ENCODE results near the gene TTLL3. TPM values are rescaled to one million over a fixed set of nuclear protein-coding genes. Genes with fewer than 3 reads are reported as not detected.

The TTLL3 gene
- total RNA-seq, 1 donor from 2014 or later, result 7.1 TPM

DNA sequence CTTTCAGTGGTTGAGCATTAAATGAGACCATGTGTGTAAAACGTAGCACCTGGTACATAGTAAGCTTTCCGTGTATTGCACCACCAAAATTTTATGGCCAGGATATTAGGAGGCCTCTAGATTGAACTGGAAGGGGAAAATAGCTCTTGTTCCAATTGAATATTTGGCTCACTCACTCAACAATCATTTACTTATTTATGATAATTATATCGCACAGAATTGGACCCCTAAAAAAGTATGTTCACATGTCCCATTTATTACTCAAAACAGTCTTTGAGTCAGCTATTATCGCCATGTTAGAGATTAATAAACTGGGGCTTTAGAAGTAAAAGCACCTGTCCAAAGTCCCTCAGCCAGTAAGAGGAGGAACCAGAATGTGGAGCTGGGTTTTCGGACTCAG is 5.1 kb upstream of the TTLL3 start:
- no peak for ATAC-seq
- no peak for DNase-seq (ENCODE audit: low spot score)

DNA sequence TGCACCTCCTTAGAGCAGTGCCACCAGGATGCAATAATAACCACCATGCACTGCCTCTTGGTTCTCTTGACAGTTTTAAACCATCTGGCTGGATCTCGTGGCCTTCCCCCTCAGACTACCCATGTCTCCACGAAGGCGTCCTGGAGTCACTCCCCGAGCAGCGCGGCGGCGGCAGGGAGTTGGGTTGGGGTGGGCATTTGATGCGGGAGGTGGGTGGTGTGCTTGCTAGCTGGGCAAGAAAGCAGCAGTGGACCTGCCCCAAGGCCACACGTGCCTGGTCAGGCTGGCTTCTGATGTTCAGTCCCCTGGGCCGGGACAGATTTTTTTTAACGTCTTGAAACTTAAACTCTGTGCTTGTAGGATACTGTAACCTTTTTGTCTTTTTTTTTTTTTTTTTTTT is 3.9 kb upstream of the TTLL3 start:
- DNase-seq (ENCODE audit: low spot score) (no peak), ATAC-seq (no peak)

DNA sequence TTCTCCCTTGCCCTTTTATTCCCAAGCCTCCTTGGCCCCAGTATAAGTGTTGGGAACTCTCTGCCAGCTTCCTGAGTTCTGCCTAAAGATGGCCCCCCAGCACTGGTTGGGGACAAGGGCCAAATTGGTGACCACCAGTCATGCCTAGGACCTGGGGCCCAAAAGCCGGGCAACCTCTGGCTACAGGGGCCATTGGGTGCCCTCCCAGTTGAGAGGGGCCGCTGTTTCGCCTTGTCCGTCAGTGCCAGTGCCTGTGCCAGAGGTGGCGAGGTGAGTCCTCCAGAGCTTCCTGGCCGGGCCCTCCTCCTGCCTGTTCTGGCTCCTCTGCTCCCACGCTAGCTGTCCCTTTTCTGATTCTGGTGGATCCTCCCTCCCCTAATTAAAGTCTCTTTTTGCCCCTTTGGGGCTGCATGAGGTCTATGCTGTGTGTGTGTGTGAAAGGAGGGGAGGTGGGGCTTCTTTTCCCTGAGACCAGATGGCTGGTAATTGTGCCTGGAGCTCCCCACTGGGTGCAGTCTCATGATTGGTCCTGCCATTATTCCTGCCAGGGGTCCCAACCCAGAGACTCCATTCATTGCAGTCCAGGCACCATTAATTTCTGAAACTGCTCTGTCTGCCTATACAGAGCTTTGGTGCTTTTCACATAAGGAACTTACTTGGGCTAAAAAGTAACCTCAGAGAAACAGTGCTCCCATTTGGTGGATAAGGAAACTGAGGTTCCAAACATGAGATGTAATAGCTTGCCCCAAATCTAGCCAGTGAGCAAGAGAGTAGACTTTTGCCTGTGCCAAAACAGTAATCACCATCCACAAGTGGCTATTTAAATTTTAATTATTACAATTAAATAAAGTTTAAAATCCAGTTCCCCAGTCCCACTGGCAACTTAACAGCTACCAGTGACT is 3.1 kb upstream of the TTLL3 start:
- no peak for DNase-seq (ENCODE audit: low spot score)

DNA sequence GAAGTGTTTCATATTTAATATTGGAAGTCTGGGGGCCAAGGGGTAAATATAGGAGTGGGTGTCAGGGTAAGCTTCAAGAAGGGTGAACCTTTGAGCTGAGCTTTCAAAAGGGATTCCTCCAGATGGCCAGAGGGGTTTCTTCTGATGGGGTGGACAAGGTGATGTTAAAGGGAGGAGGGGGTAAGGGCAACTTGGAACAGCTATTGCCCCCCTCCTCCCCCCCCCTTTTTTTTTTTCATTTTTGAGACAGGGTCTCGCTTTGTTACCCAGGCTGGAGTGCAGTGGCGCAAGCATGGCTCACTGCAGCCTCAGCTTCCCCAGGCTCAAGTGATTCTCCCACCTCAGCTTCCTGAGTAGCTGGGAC is 2.1 kb upstream of the TTLL3 start:
- DNase-seq (ENCODE audit: low spot score) (no peak), ATAC-seq (no peak)

More for the DNA sequence above, 3.1 kb upstream of the TTLL3 start:
- ATAC-seq, result no peak

DNA sequence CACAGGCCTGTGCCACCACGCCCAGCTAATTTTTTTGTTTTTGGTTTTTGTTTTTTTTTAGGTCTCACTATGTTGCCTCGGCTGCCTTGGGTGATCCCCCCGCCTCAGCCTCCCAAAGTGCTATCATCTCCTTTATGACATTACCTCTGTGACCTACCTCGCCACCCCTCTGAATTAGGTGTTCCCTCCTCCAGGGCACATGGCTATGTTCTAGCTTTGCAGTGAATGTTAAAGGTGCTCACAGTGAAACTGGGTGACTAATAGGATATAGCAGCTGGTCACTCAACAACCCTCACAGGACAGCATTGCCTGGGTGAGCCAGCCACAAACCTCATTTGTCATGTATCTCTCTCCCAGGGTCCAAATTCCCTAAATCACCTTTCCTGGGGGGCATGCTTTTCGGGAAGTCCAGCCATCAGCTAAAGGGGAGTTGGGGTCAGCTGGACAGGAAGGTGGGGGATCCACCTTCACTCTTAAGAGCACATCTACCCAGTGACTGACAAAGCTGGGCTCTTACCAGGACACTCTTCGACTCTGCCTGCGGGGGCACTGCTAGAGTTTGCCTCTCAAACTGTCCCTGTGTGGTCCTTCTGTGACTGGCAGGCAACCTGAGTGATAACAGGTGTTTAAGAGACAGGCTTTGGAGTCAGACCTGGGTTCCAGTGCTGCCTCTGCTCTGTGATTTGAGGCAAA is 1.6 kb upstream of the TTLL3 start:
- peak; percentile 42 for ATAC-seq
- DNase-seq (ENCODE audit: low spot score), result no peak

DNA sequence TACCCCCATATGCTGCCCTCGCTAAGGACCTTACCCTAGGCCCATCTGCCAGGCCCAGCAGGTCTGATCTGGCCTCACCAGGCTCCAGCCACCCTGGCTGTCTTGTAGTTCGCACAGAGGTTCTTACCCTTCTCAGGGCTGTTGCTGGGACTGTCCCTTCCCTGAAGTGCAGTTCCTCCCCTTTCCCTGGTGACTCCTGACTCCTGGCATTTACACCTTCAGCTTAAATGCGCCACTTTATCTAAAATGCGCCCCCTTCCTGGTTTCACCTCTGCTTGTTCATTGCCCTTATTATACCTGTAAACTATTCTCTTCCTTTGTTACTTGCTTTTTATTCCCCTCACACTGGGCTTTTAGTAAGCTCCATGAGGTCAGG is 835 bp upstream of the TTLL3 start:
- no peak for DNase-seq (ENCODE audit: low spot score)
- no peak for ATAC-seq

DNA sequence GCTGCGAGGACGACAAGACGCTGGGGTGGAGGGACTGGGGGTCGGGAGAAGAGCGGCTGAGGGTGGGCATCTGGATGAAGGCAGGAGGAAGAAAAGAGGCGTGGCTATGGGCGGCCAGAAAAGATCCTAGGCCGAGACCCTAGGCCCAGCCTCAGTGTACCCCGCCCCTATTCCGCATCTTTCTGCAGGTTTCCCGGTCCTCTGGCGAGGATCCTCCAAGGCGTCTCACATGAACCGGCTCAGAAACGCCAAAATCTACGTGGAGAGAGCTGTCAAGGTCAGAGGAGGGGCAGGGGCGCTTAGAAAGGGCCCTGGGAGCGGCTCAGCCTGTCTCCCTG is 340 bp downstream of the TTLL3 start:
- no peak for DNase-seq (ENCODE audit: low spot score)

DNA sequence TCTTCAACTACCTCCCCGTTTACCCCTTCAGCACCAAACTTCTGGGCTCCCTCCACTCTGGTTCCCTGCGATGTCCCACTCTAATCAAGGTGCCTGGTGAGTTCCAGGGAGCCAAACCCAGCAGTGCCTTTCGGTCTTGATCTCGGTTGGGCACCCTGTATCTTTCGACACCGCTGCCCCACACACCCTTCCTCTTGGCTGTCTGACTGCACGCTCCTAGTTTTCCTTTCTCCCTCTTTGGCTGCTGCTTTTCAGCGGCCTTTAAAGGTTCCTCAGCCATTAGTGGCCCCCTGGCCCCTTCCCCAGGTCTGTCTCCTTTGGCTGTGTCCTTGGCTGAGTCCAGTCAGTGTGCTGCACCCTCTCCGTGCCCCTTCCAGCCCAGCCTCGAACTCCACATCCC is 784 bp downstream of the TTLL3 start:
- ATAC-seq, result no peak
- no peak for DNase-seq (ENCODE audit: low spot score)

More for the DNA sequence above, 340 bp downstream of the TTLL3 start:
- no peak for ATAC-seq

DNA sequence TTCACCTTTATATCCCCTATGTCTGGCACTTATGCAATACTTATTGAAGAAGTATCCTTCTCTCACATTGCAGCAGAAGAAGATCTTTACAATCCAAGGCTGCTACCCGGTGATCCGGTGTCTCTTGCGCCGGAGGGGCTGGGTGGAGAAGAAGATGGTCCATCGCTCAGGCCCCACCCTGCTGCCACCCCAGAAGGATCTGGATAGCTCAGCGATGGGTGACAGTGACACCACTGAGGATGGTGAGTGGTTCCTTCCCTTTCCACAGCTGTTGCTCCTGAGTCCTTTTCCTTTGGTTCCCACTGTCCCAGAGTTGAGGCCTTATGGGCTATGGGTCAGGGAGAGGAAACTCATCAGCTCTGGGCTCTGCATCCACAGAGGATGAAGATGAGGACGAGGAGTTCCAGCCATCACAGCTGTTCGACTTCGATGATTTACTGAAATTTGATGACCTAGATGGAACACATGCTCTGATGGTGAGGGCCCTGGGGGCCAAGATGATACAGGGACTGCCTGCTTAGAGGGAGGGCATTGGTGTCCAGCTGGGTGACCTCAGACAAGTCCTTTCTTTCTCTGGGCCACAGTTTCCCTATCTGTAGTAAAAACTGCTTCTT is 2.9 kb downstream of the TTLL3 start:
- DNase-seq (ENCODE audit: low spot score) (no peak), ATAC-seq (no peak)

DNA sequence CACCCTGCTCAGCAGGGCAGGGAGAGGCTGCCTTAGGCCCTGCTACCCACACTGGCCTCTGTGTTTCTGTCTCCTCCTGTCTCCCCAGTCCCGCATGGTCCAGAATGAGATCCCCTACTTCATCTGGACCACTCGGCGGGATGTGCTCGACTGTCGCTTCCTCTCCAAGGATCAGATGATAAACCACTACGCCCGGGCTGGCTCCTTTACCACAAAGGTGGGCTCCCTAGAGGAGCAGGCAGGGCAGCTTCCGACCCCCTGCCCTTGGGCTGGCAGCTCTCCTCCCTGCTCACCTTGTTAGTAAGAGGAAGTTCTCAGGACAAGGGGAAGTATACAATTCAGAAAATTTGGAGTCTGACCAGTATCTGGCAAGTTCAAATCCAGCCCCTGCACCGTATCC is 5.9 kb downstream of the TTLL3 start:
- DNase-seq (ENCODE audit: low spot score), result no peak
- no peak for ATAC-seq

DNA sequence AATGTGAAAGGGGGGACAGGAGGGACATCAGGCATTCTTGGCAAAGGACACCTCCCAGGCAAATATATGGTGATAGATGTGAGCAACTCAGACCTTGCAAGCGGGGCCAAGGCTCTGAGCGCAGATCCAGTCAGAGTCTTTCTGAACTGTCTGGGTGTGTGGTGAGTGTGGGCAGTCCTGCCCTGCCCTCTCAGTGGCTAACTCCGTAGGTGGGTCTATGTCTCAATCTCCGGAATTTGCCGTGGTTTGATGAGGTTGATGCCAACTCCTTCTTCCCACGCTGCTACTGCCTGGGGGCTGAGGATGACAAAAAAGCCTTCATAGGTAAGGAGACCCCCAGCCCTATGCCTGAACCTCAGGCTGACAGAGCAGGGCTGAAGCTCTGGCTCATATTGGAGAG is 7.4 kb downstream of the TTLL3 start:
- DNase-seq (ENCODE audit: low spot score) (no peak), ATAC-seq (no peak)

DNA sequence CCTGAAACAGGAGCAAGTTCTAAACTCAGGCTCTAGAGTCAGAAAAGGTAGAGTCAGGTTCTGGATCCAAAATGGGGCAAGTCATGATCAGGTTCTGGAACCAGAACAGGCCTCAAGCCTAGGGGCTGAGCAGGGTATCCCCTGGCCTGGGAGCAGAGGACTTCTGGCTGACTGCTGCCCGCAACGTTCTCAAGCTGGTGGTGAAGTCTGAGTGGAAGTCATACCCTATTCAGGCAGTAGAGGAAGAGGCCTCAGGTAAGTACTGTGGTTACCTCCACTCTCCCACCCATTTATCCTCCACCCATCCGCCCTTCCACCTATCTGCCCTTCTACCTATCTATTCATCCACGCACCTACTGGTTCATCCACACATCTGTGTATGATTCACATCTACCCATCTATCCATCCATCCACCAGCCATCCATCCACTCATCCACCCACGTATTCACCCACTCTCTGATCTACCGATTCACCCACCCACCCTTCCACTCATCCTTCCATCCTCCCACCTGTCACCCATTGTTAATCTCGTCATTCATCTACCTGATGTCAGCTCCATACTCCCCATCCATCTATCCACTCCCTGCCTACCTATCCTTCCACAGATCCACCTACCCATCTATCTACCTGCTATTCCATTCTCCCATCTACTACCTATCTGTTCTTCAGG is 8.7 kb downstream of the TTLL3 start:
- no peak for ATAC-seq

DNA sequence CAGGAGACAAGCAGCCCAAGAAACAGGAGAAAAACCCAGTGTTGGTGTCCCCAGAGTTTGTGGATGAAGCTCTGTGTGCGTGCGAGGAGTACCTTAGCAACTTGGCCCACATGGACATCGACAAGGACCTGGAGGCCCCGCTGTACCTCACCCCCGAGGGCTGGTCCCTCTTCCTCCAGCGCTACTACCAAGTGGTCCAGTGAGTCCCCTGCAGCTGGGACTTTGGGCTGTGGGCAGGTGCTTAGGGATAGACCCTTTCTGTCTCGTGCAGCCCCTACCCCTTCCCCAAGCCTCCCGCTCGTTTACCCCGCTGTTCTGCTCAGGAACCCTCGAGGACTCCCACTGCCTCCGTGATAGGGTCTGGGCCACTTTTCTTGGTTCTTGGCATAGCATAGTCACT is 10.5 kb downstream of the TTLL3 start:
- ATAC-seq (peak; percentile 11), DNase-seq (ENCODE audit: low spot score) (no peak)

More for the DNA sequence above, 8.7 kb downstream of the TTLL3 start:
- DNase-seq (ENCODE audit: low spot score), result no peak

DNA sequence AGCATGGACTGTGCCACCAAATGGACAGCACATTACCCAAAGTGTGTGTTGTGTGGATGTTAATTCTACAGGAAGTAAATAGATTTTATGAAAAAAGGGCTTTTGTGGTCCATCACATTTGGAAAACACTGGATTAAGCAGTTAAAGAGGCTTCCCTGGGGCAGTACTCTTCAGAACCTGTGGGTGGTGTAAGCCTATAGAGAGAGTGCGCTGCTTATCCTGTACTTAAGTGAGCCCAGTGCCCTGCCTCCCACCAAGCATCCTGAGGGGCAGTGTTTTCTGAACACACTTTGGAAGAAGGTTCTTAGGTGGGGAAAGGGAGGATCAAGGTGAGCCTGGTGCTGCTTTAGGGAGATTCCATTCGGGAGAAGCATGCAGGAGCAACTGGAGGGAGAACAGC is 10.9 kb downstream of the TTLL3 start:
- DNase-seq (ENCODE audit: low spot score) (no peak), ATAC-seq (peak; percentile 79)

DNA sequence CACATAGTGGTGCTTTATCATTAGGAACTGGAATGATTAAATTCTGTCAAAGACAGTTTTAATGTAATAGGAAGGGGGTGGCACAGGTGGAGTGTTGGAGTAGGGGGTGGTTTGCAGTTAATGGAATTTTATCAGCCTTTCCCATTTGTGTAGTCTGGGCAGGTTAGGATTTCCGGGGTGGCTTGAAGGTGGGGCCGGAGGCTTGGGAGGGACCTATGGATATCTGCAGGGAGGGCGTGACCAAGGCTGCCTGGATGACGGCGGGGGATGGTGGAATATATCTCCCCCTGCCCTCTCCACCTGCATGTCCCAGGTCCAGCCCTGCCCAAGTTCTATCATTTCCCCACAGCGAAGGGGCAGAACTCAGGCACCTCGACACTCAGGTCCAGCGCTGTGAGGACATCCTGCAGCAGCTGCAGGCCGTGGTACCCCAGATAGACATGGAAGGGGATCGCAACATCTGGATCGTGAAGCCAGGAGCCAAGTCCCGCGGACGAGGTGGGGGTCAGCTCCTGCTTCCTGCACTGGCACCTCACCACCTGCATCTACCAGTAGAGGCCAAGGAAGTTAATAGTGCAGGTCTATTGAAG is 15.5 kb downstream of the TTLL3 start:
- no peak for ATAC-seq
- DNase-seq (ENCODE audit: low spot score), result no peak

DNA sequence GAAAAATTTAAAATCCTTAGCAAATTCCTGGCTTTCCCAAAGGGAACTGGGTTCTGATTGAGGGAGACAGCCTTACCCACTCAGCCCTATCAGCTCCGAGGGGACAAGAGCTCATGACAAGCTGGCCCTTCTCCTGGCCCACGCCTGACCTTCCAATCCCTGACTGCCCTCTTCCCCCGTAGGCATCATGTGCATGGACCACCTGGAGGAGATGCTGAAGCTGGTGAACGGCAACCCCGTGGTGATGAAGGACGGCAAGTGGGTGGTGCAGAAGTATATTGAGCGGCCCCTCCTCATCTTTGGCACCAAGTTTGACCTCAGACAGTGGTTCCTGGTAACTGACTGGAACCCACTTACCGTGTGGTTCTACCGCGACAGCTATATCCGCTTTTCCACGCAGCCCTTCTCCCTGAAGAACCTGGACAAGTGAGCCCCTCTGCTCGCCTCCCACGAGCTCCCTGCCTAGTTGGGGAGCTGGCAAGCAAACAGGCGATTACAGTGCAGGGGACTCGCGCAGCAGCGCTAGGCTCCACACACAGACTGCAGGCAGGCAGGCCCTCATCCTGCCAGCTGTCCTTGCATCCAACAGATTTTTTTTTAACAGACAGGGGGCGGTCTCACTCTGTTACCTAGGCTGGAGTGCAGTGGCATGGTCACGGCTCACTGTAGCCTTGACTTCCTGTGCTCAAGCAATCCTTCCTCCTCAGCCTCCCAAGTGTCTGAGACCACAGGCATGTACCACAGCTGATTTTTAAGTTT is 16.9 kb downstream of the TTLL3 start:
- DNase-seq (ENCODE audit: low spot score) (no peak), ATAC-seq (peak; percentile 62)

DNA sequence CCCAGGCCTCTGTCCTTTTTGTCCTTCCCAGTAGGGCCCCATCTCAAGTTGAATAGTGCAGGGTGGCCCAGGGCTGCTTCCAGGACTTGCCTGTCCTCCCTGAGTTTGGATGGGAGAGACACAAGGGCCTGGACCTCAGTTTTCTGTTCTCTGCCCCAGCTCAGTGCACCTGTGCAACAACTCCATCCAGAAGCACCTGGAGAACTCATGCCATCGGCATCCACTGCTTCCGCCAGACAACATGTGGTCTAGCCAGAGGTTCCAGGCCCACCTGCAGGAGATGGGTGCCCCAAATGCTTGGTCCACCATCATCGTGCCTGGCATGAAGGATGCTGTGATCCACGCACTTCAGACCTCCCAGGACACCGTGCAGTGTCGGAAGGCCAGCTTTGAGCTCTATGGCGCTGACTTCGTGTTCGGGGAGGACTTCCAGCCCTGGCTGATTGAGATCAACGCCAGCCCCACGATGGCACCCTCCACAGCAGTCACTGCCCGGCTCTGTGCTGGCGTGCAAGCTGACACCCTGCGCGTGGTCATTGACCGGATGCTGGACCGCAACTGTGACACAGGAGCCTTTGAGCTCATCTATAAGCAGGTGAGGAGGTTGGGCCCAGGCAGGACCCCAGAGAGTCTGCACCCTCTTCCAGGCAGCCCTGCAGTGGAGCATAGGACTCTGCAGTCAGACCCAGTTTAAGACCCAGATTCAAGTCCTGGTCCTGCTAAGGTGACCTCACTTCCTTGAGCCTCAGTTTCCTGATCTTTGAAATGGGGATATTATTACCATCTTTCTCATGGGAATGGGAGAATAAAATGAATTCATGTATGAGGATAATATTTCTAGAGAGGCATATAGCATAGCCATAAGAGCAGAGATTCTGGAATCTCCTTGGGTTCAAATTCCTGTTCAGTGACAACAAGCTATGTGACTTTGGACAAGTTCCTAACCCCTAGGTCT is 19.0 kb downstream of the TTLL3 start:
- DNase-seq (ENCODE audit: low spot score), result no peak
- ATAC-seq, result no peak

DNA sequence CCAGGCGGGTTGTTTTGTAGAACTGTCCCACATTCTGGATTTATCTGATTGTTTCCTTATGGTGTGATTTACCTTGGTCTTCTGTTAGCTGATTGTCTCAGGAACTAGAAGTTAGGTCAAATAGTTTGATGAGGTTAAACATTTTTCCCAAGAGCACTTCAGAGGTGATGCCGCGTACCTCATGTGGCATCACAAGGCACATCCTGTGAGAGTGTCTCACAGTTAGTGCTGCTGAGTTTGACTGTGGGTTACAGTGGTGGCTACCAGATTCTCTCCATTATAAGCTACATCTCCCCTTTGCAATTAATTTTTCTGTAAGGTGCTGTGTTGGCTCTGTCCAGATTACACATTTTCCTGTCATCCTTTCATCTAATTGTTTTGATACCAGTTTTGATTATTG is 21.2 kb downstream of the TTLL3 start:
- DNase-seq (ENCODE audit: low spot score) (no peak), ATAC-seq (no peak)

DNA sequence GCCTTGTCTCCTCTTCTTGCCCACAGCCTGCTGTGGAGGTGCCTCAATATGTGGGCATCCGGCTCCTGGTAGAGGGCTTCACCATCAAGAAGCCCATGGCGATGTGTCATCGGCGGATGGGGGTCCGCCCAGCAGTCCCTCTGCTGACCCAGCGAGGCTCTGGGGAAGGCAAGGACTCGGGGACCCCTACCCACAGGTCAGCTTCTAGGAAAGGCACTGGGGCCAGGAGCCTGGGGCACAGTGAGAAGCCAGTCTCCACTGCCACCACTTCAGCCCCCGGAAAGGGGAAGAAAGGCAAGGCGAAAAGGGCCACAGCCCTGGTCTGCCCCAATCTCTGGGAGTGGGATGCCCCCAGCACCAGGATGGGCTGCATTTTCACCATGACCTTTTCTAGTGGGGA is 23.0 kb downstream of the TTLL3 start:
- no peak for DNase-seq (ENCODE audit: low spot score)
- ATAC-seq, result no peak
